H9 (cell line): ENCODE data around the gene NSUN2. TPM values are rescaled to one million over a fixed set of nuclear protein-coding genes. Genes with fewer than 3 reads are reported as not detected.

Experiments used
- DNase-seq: peaks from one replicate; pipeline ENCODE4 v3.0.0-alpha.2; 2017
- H2AFZ ChIP-seq: one replicate; pipeline ENCODE4 v1.6.1; 2013; ENCODE audit warnings: mild to moderate bottlenecking, low read length, control low read depth, moderate library complexity
- H2AK5ac ChIP-seq: 2 replicates; pipeline ENCODE4 v1.6.1; 2013; ENCODE audit warnings: low read length, control low read depth, mixed read lengths; ENCODE audit not compliant: insufficient read length
- H2BK120ac ChIP-seq: one replicate; pipeline ENCODE4 v1.6.1; 2013; ENCODE audit warnings: low read depth, mild to moderate bottlenecking, low read length, control low read depth, inconsistent platforms; ENCODE audit not compliant: poor library complexity, severe bottlenecking
- H2BK12ac ChIP-seq: 2 replicates; pipeline ENCODE4 v1.6.1; 2013; ENCODE audit warnings: low read length, control low read depth, mixed read lengths, low read depth; ENCODE audit not compliant: insufficient read length
- H2BK15ac ChIP-seq: 2 replicates; pipeline ENCODE4 v1.6.1; 2013; ENCODE audit warnings: low read depth, low read length, control low read depth
- H2BK20ac ChIP-seq: one replicate; pipeline ENCODE4 v1.6.1; 2013; ENCODE audit warnings: low read depth, mild to moderate bottlenecking, low read length, control low read depth, inconsistent platforms; ENCODE audit not compliant: poor library complexity, severe bottlenecking
- H2BK5ac ChIP-seq: 2 replicates; pipeline ENCODE4 v1.6.1; 2013; ENCODE audit warnings: low read length, control low read depth, mixed read lengths; ENCODE audit not compliant: insufficient read length
- H3K14ac ChIP-seq: 2 replicates; pipeline ENCODE4 v1.6.1; 2013; ENCODE audit warnings: low read length, control low read depth; ENCODE audit not compliant: insufficient read depth
- H3K18ac ChIP-seq: 2 replicates; pipeline ENCODE4 v1.6.1; 2013; ENCODE audit warnings: low read depth, mild to moderate bottlenecking, mixed read lengths, low read length, control low read depth; ENCODE audit not compliant: insufficient read length
- H3K23ac ChIP-seq: 2 replicates; pipeline ENCODE4 v1.6.1; 2013; ENCODE audit warnings: low read length, control low read depth, mixed read lengths, low read depth; ENCODE audit not compliant: insufficient read length
- H3K23me2 ChIP-seq: 2 replicates; pipeline ENCODE4 v1.6.1; 2013; ENCODE audit warnings: low read depth, mild to moderate bottlenecking, mixed read lengths, low read length, control low read depth; ENCODE audit not compliant: insufficient read length, poor library complexity, severe bottlenecking
- H3K27ac ChIP-seq: 2 replicates; pipeline ENCODE4 v1.5.1; 2013; ENCODE audit warnings: low read length, control low read depth, mixed read lengths, low read depth; ENCODE audit not compliant: insufficient read length
- H3K27me3 ChIP-seq: 2 replicates; pipeline ENCODE4 v1.6.1; 2013; ENCODE audit warnings: low read length, control low read depth, inconsistent platforms; ENCODE audit not compliant: insufficient read depth
- H3K4ac ChIP-seq: 2 replicates; pipeline ENCODE4 v1.6.1; 2013; ENCODE audit warnings: low read depth, mild to moderate bottlenecking, control low read depth, inconsistent platforms, low read length, moderate library complexity
- H3K4me1 ChIP-seq: 2 replicates; pipeline ENCODE4 v1.6.1; 2013; ENCODE audit warnings: low read length, control low read depth, inconsistent platforms; ENCODE audit not compliant: insufficient read depth
- H3K4me2 ChIP-seq: 2 replicates; pipeline ENCODE4 v1.6.1; 2013; ENCODE audit warnings: low read length, control low read depth, mixed read lengths; ENCODE audit not compliant: insufficient read length, insufficient read depth
- H3K56ac ChIP-seq: 2 replicates; pipeline ENCODE4 v1.6.1; 2013; ENCODE audit warnings: low read depth, mild to moderate bottlenecking, mixed read lengths, low read length, control low read depth; ENCODE audit not compliant: insufficient read length
- H3K79me1 ChIP-seq: 2 replicates; pipeline ENCODE4 v1.6.1; 2013; ENCODE audit warnings: low read depth, mild to moderate bottlenecking, moderate library complexity, low read length, control low read depth, inconsistent platforms; ENCODE audit not compliant: insufficient read depth, poor library complexity, severe bottlenecking
- H3K79me2 ChIP-seq: 2 replicates; pipeline ENCODE4 v1.6.1; 2013; ENCODE audit warnings: low read length, control low read depth, inconsistent platforms; ENCODE audit not compliant: insufficient read depth
- H3K9ac ChIP-seq: 2 replicates; pipeline ENCODE4 v1.6.1; 2013; ENCODE audit warnings: low read length, control low read depth, mixed read lengths; ENCODE audit not compliant: insufficient read length; ENCODE audit errors: extremely low read depth
- H3K9me3 ChIP-seq: one replicate; pipeline ENCODE4 v1.6.1; 2013; ENCODE audit warnings: low read depth, low read length, inconsistent platforms; ENCODE audit not compliant: control insufficient read depth
- H3T11ph ChIP-seq: one replicate; pipeline ENCODE4 v1.6.1; 2013; ENCODE audit warnings: mild to moderate bottlenecking, low read length, control low read depth, inconsistent platforms
- H4K20me1 ChIP-seq: one replicate; pipeline ENCODE4 v1.6.1; 2013; ENCODE audit not compliant: control insufficient read depth, insufficient read length, insufficient read depth
- H4K5ac ChIP-seq: 2 replicates; pipeline ENCODE4 v1.6.1; 2013; ENCODE audit warnings: low read depth, mild to moderate bottlenecking, mixed read lengths, low read length, control low read depth; ENCODE audit not compliant: insufficient read length
- H4K8ac ChIP-seq: replicated peaks from 2 replicates; pipeline ENCODE4 v1.6.1; 2013; ENCODE audit warnings: low read length, control low read depth, mixed read lengths, low read depth; ENCODE audit not compliant: insufficient read length
- H4K91ac ChIP-seq: 2 replicates; pipeline ENCODE4 v1.6.1; 2013; ENCODE audit warnings: low read depth, mild to moderate bottlenecking, moderate library complexity, mixed read lengths, low read length, control low read depth; ENCODE audit not compliant: insufficient read length
- H3K27ac Mint-ChIP-seq, 3 experiments: 2 replicates in 2 of 3; 3 replicates in 1 of 3; pipeline ENCODE4 v1.8.0; 2020 to 2021; ENCODE audit warnings: mixed read lengths in 3 of 3, mild to moderate bottlenecking in 1 of 3, moderate library complexity in 1 of 3
- H3K27me3 Mint-ChIP-seq: 2 replicates; pipeline ENCODE4 v1.8.0; 2021; ENCODE audit warnings: low read depth, mild to moderate bottlenecking, moderate library complexity, mixed read lengths
- H3K36me3 Mint-ChIP-seq, 3 experiments: 2 replicates in 2 of 3; 3 replicates in 1 of 3; pipeline ENCODE4 v1.8.0; 2020 to 2021; ENCODE audit warnings: low read depth in 3 of 3, mixed read lengths in 3 of 3; ENCODE audit not compliant: insufficient read depth in 1 of 3
- H3K4me1 Mint-ChIP-seq, 2 experiments: 2 replicates each; pipeline ENCODE4 v1.8.0; 2020; ENCODE audit warnings: mixed read lengths in 2 of 2
- H3K4me3 Mint-ChIP-seq, 2 experiments: 2 replicates in 1 of 2; 3 replicates in 1 of 2; pipeline ENCODE4 v1.8.0; 2020 to 2021; ENCODE audit warnings: mild to moderate bottlenecking in 2 of 2, mixed read lengths in 2 of 2, moderate library complexity in 1 of 2
- H3K9me3 Mint-ChIP-seq, 2 experiments: 2 replicates in 1 of 2; 3 replicates in 1 of 2; pipeline ENCODE4 v1.8.0; 2020; ENCODE audit warnings: mild to moderate bottlenecking in 2 of 2, mixed read lengths in 2 of 2, moderate library complexity in 1 of 2
- CTCF ChIP-seq: fragments of 200-600 bp; sonication (generic); conservative IDR thresholded peaks from 3 replicates; pipeline ENCODE4 v1.8.0; 2021; ENCODE audit warnings: antibody characterized with exemption, mild to moderate bottlenecking
- WGBS: extraction: QIAGEN DNeasy Blood & Tissue Kit; methylation state at CpG from one replicate; pipeline ENCODE4 v1.1.7; 2013; ENCODE audit warnings: missing lambda C conversion rate, low lambda C conversion rate, mixed read lengths; ENCODE audit not compliant: insufficient read length; ENCODE audit errors: extremely low coverage; 5-methylcytosine and 5-hydroxymethylcytosine counted together
- total RNA-seq: library from RNA; stranded (reverse); gene quantifications from 2 replicates; pipeline ENCODE4 v1.2.1, GENCODE V29; 2021

Gene NSUN2
- total RNA-seq, 1 experiment from 2014 or later: 115 TPM

GRCh38 chr5:6608016-6608415 lies 24.8 kb downstream of the NSUN2 start:
- H3K79me1 ChIP-seq: peaks cover 3% of the 10 kb centered on the region
- no peak for TF ChIP-seq CTCF
- H3K23ac ChIP-seq: no peak overlapping the region
- H3K14ac ChIP-seq: no peak overlapping the region
- Mint-ChIP-seq H3K27ac (no peak overlapping the region), H3K4me1 (no peaks in the 10 kb centered on the region), H3K27me3 (no peaks in the 10 kb centered on the region), H3K4me3 (no peak overlapping the region), H3K36me3 (peaks cover 56 to 97% (median 87%) of the 10 kb centered on the region in 3 experiments), H3K9me3 (no peaks in the 10 kb centered on the region)
- H3K4ac ChIP-seq: no peak overlapping the region
- H2AK5ac ChIP-seq: no peak overlapping the region
- no peak for DNase-seq
- H3K56ac ChIP-seq: no peak overlapping the region
- H3K9me3 ChIP-seq: no peaks in the 10 kb centered on the region
- H4K5ac ChIP-seq: no peak overlapping the region
- no peak overlapping the region for H2BK120ac ChIP-seq
- no peak overlapping the region for H3K18ac ChIP-seq
- H3K4me1 ChIP-seq: no peaks in the 10 kb centered on the region
- WGBS: no CpG with 5 or more reads among the region's 3 CpGs
- H2BK12ac ChIP-seq: no peak overlapping the region
- no peak overlapping the region for H3K4me2 ChIP-seq
- no peaks in the 10 kb centered on the region for H3K27me3 ChIP-seq
- no peak overlapping the region for H4K8ac ChIP-seq
- no peak overlapping the region for H3K9ac ChIP-seq
- no peak overlapping the region for H3T11ph ChIP-seq
- H3K23me2 ChIP-seq: no peaks in the 10 kb centered on the region
- H2BK15ac ChIP-seq: no peak overlapping the region
- no peak overlapping the region for H3K27ac ChIP-seq
- H4K91ac ChIP-seq: no peak overlapping the region
- H2AFZ ChIP-seq: no peak overlapping the region
- no peak overlapping the region for H2BK5ac ChIP-seq
- peaks cover 1% of the 10 kb centered on the region; the same call in 1 of the 2 replicates for H3K79me2 ChIP-seq
- H4K20me1 ChIP-seq: no peaks in the 10 kb centered on the region
- no peak overlapping the region for H2BK20ac ChIP-seq
